ENCODE data around the gene NEMF.
A peak's percentile ranks its signal among the peaks of the same experiment; 100 is the strongest.

The NEMF gene

DNA sequence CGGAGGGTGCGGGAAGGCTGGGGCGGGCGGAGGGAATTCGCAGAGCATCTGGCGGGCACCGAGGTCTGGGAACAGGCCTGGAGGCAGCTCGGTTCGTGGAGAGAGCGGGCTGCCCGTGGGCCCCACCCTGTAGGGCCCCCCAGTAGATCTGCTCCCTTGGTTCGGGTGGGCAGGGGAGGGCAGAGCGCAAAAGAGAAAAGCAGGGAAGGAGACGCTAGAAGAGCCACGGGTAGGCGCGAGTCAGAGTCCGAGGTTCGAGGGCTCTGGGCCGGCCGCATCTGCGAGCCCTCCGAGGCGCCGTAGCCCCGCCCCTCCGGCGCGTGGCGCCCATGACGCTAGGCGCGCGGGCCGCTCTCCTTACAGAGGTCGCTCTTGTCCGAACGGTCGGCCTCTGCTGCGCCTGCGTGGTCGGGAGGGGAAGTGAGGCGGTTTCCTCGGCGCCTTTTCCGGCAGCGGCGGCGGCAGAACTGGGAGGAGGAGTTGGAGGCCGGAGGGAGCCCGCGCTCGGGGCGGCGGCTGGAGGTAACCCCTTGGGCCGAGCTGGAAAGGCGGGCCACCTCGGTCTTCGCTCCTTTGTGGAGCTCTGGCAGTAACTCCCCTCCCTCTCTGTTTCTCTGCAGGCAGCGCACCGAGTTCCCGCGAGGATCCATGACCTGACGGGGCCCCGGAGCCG is 40.2 kb upstream of the NEMF start, which contains the start of gene ARF6 (continued):
- TF ChIP-seq, protein P1, sequence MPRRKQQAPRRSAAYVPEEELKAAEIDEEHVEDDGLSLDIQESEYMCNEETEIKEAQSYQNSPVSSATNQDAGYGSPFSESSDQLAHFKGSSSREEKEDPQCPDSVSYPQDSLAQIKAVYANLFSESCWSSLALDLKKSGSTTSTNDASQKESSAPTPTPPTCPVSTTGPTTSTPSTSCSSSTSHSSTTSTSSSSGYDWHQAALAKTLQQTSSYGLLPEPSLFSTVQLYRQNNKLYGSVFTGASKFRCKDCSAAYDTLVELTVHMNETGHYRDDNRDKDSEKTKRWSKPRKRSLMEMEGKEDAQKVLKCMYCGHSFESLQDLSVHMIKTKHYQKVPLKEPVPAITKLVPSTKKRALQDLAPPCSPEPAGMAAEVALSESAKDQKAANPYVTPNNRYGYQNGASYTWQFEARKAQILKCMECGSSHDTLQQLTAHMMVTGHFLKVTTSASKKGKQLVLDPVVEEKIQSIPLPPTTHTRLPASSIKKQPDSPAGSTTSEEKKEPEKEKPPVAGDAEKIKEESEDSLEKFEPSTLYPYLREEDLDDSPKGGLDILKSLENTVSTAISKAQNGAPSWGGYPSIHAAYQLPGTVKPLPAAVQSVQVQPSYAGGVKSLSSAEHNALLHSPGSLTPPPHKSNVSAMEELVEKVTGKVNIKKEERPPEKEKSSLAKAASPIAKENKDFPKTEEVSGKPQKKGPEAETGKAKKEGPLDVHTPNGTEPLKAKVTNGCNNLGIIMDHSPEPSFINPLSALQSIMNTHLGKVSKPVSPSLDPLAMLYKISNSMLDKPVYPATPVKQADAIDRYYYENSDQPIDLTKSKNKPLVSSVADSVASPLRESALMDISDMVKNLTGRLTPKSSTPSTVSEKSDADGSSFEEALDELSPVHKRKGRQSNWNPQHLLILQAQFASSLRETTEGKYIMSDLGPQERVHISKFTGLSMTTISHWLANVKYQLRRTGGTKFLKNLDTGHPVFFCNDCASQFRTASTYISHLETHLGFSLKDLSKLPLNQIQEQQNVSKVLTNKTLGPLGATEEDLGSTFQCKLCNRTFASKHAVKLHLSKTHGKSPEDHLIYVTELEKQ (tag by site-specific recombination; IDR thresholded peaks at IDR 0.05; ENCODE audit: borderline replicate concordance): peak; percentile 26; the same call in 1 of the 2 replicates
- TF ChIP-seq ZNF548 (tag by site-specific recombination; IDR thresholded peaks at IDR 0.05) (no peak), ZNF544 (tag by site-specific recombination; IDR thresholded peaks at IDR 0.05) (no peak), ZNF776 (tag by site-specific recombination; IDR thresholded peaks at IDR 0.05; ENCODE audit: borderline replicate concordance) (no peak), ZNF140 (tag by site-specific recombination; IDR thresholded peaks at IDR 0.05) (no peak), KLF7 (tag by site-specific recombination; IDR thresholded peaks at IDR 0.05; ENCODE audit: borderline replicate concordance) (no peak), ZNF24 (tag by site-specific recombination; IDR thresholded peaks at IDR 0.05) (0 out of 2 replicates have a peak, but pooled peaks have one; percentile 55), MYNN (tag by site-specific recombination; IDR thresholded peaks at IDR 0.05; ENCODE audit: borderline replicate concordance) (no peak), ZNF654 (tag by site-specific recombination; IDR thresholded peaks at IDR 0.05; ENCODE audit: low read depth) (no peak), ZNF404 (tag by site-specific recombination; IDR thresholded peaks at IDR 0.05) (no peak), MEIS1 (CRISPR knock-in tag; IDR thresholded peaks at IDR 0.05; ENCODE audit: borderline replicate concordance) (no peak), ZBTB7A (tag by site-specific recombination; IDR thresholded peaks at IDR 0.05; ENCODE audit: low read depth) (peak; percentile 55; the same call in 1 of the 2 replicates), ZNF133 (tag by site-specific recombination; IDR thresholded peaks at IDR 0.05) (no peak)
- TF ChIP-seq, protein P2, sequence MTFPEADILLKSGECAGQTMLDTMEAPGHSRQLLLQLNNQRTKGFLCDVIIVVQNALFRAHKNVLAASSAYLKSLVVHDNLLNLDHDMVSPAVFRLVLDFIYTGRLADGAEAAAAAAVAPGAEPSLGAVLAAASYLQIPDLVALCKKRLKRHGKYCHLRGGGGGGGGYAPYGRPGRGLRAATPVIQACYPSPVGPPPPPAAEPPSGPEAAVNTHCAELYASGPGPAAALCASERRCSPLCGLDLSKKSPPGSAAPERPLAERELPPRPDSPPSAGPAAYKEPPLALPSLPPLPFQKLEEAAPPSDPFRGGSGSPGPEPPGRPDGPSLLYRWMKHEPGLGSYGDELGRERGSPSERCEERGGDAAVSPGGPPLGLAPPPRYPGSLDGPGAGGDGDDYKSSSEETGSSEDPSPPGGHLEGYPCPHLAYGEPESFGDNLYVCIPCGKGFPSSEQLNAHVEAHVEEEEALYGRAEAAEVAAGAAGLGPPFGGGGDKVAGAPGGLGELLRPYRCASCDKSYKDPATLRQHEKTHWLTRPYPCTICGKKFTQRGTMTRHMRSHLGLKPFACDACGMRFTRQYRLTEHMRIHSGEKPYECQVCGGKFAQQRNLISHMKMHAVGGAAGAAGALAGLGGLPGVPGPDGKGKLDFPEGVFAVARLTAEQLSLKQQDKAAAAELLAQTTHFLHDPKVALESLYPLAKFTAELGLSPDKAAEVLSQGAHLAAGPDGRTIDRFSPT (tag by site-specific recombination; IDR thresholded peaks at IDR 0.05): peak; percentile 58; the same call in 1 of the 2 replicates
- TF ChIP-seq, protein P3, sequence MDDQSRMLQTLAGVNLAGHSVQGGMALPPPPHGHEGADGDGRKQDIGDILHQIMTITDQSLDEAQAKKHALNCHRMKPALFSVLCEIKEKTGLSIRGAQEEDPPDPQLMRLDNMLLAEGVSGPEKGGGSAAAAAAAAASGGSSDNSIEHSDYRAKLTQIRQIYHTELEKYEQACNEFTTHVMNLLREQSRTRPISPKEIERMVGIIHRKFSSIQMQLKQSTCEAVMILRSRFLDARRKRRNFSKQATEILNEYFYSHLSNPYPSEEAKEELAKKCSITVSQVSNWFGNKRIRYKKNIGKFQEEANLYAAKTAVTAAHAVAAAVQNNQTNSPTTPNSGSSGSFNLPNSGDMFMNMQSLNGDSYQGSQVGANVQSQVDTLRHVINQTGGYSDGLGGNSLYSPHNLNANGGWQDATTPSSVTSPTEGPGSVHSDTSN (CRISPR knock-in tag; IDR thresholded peaks at IDR 0.05): no peak
- TF ChIP-seq, protein P4, sequence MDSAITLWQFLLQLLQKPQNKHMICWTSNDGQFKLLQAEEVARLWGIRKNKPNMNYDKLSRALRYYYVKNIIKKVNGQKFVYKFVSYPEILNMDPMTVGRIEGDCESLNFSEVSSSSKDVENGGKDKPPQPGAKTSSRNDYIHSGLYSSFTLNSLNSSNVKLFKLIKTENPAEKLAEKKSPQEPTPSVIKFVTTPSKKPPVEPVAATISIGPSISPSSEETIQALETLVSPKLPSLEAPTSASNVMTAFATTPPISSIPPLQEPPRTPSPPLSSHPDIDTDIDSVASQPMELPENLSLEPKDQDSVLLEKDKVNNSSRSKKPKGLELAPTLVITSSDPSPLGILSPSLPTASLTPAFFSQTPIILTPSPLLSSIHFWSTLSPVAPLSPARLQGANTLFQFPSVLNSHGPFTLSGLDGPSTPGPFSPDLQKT (IDR thresholded peaks at IDR 0.05; ENCODE audit: borderline replicate concordance, low read depth, low read length): no peak
- TF ChIP-seq, protein P5, sequence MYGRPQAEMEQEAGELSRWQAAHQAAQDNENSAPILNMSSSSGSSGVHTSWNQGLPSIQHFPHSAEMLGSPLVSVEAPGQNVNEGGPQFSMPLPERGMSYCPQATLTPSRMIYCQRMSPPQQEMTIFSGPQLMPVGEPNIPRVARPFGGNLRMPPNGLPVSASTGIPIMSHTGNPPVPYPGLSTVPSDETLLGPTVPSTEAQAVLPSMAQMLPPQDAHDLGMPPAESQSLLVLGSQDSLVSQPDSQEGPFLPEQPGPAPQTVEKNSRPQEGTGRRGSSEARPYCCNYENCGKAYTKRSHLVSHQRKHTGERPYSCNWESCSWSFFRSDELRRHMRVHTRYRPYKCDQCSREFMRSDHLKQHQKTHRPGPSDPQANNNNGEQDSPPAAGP (tag by site-specific recombination; IDR thresholded peaks at IDR 0.05): no peak; the same call in 1 of the 2 replicates
- TF ChIP-seq, protein P6, sequence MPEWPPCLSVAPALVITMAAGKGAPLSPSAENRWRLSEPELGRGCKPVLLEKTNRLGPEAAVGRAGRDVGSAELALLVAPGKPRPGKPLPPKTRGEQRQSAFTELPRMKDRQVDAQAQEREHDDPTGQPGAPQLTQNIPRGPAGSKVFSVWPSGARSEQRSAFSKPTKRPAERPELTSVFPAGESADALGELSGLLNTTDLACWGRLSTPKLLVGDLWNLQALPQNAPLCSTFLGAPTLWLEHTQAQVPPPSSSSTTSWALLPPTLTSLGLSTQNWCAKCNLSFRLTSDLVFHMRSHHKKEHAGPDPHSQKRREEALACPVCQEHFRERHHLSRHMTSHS (tag by site-specific recombination; IDR thresholded peaks at IDR 0.05): no peak
- TF ChIP-seq, protein P7, sequence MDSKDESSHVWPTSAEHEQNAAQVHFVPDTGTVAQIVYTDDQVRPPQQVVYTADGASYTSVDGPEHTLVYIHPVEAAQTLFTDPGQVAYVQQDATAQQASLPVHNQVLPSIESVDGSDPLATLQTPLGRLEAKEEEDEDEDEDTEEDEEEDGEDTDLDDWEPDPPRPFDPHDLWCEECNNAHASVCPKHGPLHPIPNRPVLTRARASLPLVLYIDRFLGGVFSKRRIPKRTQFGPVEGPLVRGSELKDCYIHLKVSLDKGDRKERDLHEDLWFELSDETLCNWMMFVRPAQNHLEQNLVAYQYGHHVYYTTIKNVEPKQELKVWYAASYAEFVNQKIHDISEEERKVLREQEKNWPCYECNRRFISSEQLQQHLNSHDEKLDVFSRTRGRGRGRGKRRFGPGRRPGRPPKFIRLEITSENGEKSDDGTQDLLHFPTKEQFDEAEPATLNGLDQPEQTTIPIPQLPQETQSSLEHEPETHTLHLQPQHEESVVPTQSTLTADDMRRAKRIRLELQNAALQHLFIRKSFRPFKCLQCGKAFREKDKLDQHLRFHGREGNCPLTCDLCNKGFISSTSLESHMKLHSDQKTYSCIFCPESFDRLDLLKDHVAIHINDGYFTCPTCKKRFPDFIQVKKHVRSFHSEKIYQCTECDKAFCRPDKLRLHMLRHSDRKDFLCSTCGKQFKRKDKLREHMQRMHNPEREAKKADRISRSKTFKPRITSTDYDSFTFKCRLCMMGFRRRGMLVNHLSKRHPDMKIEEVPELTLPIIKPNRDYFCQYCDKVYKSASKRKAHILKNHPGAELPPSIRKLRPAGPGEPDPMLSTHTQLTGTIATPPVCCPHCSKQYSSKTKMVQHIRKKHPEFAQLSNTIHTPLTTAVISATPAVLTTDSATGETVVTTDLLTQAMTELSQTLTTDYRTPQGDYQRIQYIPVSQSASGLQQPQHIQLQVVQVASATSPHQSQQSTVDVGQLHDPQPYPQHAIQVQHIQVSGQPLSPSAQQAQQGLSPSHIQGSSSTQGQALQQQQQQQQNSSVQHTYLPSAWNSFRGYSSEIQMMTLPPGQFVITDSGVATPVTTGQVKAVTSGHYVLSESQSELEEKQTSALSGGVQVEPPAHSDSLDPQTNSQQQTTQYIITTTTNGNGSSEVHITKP (tag by site-specific recombination; IDR thresholded peaks at IDR 0.05): peak; percentile 54
- TF ChIP-seq, protein P8, sequence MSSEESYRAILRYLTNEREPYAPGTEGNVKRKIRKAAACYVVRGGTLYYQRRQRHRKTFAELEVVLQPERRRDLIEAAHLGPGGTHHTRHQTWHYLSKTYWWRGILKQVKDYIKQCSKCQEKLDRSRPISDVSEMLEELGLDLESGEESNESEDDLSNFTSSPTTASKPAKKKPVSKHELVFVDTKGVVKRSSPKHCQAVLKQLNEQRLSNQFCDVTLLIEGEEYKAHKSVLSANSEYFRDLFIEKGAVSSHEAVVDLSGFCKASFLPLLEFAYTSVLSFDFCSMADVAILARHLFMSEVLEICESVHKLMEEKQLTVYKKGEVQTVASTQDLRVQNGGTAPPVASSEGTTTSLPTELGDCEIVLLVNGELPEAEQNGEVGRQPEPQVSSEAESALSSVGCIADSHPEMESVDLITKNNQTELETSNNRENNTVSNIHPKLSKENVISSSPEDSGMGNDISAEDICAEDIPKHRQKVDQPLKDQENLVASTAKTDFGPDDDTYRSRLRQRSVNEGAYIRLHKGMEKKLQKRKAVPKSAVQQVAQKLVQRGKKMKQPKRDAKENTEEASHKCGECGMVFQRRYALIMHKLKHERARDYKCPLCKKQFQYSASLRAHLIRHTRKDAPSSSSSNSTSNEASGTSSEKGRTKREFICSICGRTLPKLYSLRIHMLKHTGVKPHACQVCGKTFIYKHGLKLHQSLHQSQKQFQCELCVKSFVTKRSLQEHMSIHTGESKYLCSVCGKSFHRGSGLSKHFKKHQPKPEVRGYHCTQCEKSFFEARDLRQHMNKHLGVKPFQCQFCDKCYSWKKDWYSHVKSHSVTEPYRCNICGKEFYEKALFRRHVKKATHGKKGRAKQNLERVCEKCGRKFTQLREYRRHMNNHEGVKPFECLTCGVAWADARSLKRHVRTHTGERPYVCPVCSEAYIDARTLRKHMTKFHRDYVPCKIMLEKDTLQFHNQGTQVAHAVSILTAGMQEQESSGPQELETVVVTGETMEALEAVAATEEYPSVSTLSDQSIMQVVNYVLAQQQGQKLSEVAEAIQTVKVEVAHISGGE (tag by site-specific recombination; conservative IDR thresholded peaks at IDR 0.05; ENCODE audit: low read depth): peak; percentile 35

All from HEK293 (cell line).